Muscle of leg (tissue), 11 donors: ENCODE results near the gene DCDC2. TPM values are rescaled to one million over a fixed set of nuclear protein-coding genes. Genes with fewer than 3 reads are reported as not detected.
A peak's percentile ranks its signal among the peaks of the same experiment; 100 is the strongest.
"Not testable (repeated sequence)": the region's sequence is repeated elsewhere in the genome, so short reads cannot be mapped to it uniquely, and the experiment has no call there.

ENCODE experiments used
- DNase-seq: peaks from one replicate; pipeline ENCODE4 v3.0.0; 2013
- H3K27ac ChIP-seq: one replicate; pipeline ENCODE4 v1.5.1; 2013; ENCODE audit warnings: mild to moderate bottlenecking, low read length, control low read depth
- H3K27me3 ChIP-seq: one replicate; pipeline ENCODE4 v1.6.1; 2013; ENCODE audit warnings: low read length; ENCODE audit not compliant: control insufficient read depth, insufficient read depth
- H3K36me3 ChIP-seq: one replicate; pipeline ENCODE4 v1.6.1; 2013; ENCODE audit warnings: low read length; ENCODE audit not compliant: control insufficient read depth, insufficient read depth
- H3K4me1 ChIP-seq: one replicate; pipeline ENCODE4 v1.6.1; 2013; ENCODE audit warnings: low read length; ENCODE audit not compliant: control insufficient read depth, insufficient read depth
- H3K4me3 ChIP-seq: one replicate; pipeline ENCODE4 v1.5.1; 2013; ENCODE audit warnings: low read length, control low read depth
- H3K9me3 ChIP-seq: replicated peaks from 2 replicates; pipeline ENCODE4 v1.6.1; 2013; ENCODE audit warnings: low read depth, low read length; ENCODE audit not compliant: control insufficient read depth
- WGBS: methylation state at CpG from one replicate; pipeline ENCODE4 v1.1.5; 2013; ENCODE audit warnings: missing lambda C conversion rate; ENCODE audit not compliant: insufficient coverage; 5-methylcytosine and 5-hydroxymethylcytosine counted together
- polyA plus RNA-seq, 8 donors: library from polyadenylated mRNA; unstranded; fragments of 120-200 nt; gene quantifications; one replicate each; pipeline versions ENCODE4 v1.2.1 to v1.2.3, GENCODE V29; 2013; ENCODE audit warnings: inconsistent platforms in 1 of 8, low replicate concordance in 1 of 8; ENCODE audit not compliant: insufficient read length in 8 of 8, insufficient read depth in 1 of 8
- total RNA-seq: library from RNA; stranded (reverse); fragments of 120-200 nt; gene quantifications from one replicate; pipeline ENCODE4 v1.2.4, GENCODE V29; 2013

Gene DCDC2
- total and polyA plus RNA-seq, 9 donors: 0.04 to 0.60 (median 0.17) TPM

DNA sequence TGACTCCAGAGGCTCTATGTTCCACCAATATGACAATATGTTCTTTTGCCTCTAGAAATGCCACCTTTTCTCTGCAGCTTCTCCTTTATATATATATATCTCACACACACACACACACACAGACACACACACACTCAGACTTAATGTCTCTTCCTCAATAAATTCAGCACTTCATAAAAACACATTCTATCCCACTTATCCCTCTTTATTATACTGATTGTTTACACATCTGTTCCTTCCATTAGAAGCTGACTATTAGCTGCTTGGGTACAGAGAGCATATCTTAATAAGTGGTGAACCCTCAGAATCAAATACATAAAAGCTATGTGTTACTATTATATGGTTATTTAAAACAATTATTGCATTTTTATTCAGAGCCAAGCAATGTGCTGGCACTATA, 208.6 kb downstream of the DCDC2 start:
- H3K9me3 ChIP-seq: peaks cover 2% of the 10 kb centered on the region
- no peaks in the 10 kb centered on the region for H3K36me3 ChIP-seq
- no peaks in the 10 kb centered on the region for H3K4me1 ChIP-seq
- peaks cover 2% of the 10 kb centered on the region for H3K27me3 ChIP-seq
- no peak for DNase-seq
- no peak overlapping the region for H3K27ac ChIP-seq
- H3K4me3 ChIP-seq: no peak overlapping the region

DNA sequence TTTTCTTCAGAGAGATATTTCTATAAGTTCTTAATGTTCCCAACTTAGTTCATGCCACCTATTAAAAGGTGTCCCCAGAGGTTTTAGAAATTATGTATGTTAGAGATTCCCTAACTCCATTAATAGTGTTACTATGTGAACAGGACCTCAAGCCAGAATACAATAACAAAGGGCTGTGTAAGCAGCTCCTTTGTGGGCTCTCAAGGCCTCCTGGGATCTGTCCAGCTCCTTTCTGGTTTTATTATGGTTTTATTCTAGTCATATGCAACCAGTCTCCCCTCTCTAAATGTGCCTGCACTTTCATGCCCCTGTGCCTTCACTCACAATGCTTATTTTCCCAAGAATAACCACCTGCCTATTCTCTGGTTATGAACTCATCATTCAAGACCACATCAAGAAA, 209.2 kb downstream of the DCDC2 start:
- H3K4me1 ChIP-seq: no peaks in the 10 kb centered on the region
- no peak overlapping the region for H3K4me3 ChIP-seq

DNA sequence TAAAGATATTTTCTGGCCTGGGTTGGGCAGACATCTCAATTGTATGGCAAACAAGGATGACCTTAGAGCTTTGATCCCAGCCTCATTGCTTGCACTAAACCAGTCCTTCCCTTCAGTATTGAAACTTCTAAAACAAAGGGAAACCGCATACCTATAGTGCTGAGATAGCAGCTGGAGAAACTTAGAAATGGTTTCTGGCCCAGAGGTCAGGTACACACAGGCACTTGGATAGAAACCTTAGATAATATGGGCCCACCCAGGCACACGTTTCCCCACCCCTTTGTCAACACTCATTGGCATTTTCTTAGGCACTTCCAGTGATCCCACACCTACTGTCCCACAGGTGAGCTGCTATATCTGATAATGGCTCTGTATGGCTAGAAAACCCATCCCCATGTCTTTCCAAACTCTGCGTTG, 209.7 kb downstream of the DCDC2 start:
- no peak overlapping the region for H3K27ac ChIP-seq
- peaks cover 2% of the 10 kb centered on the region for H3K27me3 ChIP-seq
- no CpG with 5 or more reads among the region's 3 CpGs for WGBS

More for the DNA sequence above, 209.2 kb downstream of the DCDC2 start:
- peaks cover 2% of the 10 kb centered on the region for H3K9me3 ChIP-seq
- no peak overlapping the region for H3K27ac ChIP-seq
- no peaks in the 10 kb centered on the region for H3K36me3 ChIP-seq
- DNase-seq: no peak
- peaks cover 2% of the 10 kb centered on the region for H3K27me3 ChIP-seq

DNA sequence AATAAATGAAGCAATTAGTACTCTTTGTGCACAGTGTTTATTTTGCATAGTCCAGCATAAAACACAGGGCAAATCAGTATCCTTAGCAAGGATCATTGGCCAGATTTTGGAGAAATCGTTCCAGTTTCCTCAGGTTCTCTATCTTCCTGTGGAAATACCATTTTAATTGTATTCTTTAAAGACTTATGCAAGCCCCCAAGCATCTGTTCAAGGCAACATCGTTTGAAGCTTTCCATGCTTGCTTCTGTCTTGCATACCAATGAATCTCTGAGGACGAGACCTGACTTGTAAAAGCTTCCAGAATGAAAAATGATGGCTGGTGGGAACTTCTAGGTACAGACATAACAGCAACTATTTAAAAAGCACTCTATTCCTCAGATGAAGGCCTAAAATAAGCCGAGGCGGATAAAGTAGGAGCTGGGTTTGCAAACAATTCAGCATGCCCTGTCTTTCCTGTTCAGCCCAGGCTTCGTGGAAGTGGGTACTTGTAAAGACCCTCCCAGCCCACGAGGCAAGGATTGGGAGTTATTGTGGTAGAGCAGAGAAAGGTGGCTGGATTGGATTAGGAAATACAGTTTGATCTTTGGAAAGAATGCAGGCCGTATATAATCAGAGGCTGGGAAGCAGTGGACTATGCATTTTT, 210.2 kb downstream of the DCDC2 start:
- Histone ChIP-seq H3K9me3 (peaks cover 2% of the 10 kb centered on the region), H3K4me1 (no peaks in the 10 kb centered on the region), H3K27ac (no peak overlapping the region), H3K4me3 (no peak overlapping the region), H3K36me3 (no peaks in the 10 kb centered on the region), H3K27me3 (peaks cover 2% of the 10 kb centered on the region)
- no peak for DNase-seq
- 60% methylated on average over 6 of the region's 8 CpGs for WGBS

More for the DNA sequence above, 209.7 kb downstream of the DCDC2 start:
- H3K4me3 ChIP-seq: no peak overlapping the region
- no peaks in the 10 kb centered on the region for H3K4me1 ChIP-seq
- H3K36me3 ChIP-seq: no peaks in the 10 kb centered on the region
- no peak for DNase-seq
- H3K9me3 ChIP-seq: peaks cover 2% of the 10 kb centered on the region

DNA sequence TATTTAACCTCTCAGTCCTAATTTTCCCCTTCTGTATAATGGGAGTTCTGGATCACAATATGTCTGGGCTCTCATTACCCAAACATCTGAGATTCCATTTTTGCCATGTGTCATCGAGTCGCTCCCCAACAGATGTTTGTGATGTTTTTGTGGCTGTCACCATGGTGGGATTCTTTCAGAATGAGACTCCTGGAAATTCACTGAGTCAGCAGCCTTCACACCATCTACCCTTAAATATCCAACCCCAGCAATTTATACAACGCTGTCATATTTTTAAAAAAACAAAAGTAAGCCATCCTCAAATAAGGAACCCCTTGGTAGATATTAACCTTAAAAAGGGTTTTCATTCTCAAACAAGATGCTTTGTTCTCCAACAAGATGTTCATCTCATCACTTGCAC, 211.0 kb downstream of the DCDC2 start:
- H3K4me1 ChIP-seq: no peaks in the 10 kb centered on the region
- no peaks in the 10 kb centered on the region for H3K36me3 ChIP-seq
- peaks cover 2% of the 10 kb centered on the region for H3K27me3 ChIP-seq
- H3K9me3 ChIP-seq: no peaks in the 10 kb centered on the region
- H3K4me3 ChIP-seq: no peak overlapping the region
- no CpG with 5 or more reads among the region's 3 CpGs for WGBS
- no peak for DNase-seq
- no peak overlapping the region for H3K27ac ChIP-seq

DNA sequence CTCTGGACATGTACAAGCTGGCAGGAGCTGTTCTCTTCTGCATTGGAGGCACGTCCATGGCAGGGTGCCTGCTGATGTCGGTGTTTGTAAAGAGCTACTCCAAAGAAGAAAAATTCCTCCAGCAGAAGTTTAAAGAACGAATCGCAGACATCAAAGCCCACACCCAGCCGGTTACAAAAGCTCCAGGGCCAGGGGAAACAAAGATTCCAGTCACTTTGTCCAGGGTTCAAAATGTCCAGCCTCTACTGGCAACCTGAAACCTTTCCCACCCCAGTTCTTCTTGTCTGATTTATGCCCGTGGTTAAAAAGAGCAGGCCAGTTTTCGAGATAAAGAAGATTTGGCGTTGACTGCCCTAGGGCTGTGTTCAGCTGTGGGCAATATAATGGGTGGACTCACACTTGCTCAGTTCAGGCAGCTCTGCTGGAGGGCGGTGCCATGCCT, 212.1 kb downstream of the DCDC2 start:
- H3K27me3 ChIP-seq: peaks cover 2% of the 10 kb centered on the region
- no peaks in the 10 kb centered on the region for H3K36me3 ChIP-seq
- no peak overlapping the region for H3K27ac ChIP-seq
- no peak for DNase-seq
- H3K4me3 ChIP-seq: no peak overlapping the region
- peaks cover 10% of the 10 kb centered on the region for H3K4me1 ChIP-seq
- H3K9me3 ChIP-seq: no peaks in the 10 kb centered on the region
- 70% methylated on average over 6 of the region's 9 CpGs for WGBS

DNA sequence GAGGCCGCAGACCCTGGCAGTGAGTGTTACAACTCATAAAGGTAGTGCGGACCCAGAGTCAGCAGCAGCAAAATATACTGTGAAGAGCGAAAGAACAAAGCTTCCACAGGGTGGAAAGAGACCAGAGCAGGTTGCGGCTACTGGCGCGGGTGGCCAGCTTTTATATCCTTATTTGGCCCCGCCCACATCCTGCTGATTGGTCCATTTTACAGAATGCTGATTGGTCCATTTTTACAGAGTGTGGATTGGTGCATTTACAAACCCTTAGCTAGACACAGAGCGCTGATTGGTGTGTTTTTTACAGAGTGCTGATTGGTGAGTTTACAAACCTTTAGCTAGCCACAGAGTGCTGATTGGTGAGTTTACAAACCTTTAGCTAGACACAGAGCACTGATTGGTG, 215.1 kb downstream of the DCDC2 start:
- peaks cover 16% of the 10 kb centered on the region for H3K4me1 ChIP-seq
- not testable (repeated sequence) for H3K4me3 ChIP-seq, H3K9me3 ChIP-seq, H3K27me3 ChIP-seq, H3K36me3 ChIP-seq, H3K27ac ChIP-seq, DNase-seq
- 99% methylated on average over 8 of the region's 8 CpGs for WGBS

DNA sequence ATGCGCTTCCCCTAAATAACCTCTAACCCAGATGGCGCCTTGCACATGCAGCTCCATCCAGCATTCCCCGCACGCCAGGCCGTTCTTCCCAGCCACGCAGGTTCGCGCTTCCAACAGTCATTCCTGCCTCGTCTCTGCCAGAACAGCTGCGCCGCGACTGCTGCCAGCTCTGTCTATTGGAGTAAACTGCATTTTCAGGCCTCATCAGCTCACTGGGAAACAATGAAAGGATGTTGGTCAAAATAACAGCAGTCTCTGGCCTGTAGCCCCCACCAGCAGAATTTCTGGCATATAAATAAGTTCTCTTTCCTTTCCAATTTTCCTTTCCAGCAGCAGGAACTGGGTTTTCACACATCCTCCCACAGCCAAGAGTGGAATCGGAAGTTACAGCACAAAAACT, 217.3 kb downstream of the DCDC2 start:
- no peak overlapping the region for H3K4me3 ChIP-seq
- peak overlapping the region; percentile 63 for H3K27ac ChIP-seq
- no peaks in the 10 kb centered on the region for H3K9me3 ChIP-seq
- peaks cover 2% of the 10 kb centered on the region for H3K27me3 ChIP-seq
- H3K36me3 ChIP-seq: no peaks in the 10 kb centered on the region
- DNase-seq: peak; percentile 98
- peaks cover 16% of the 10 kb centered on the region for H3K4me1 ChIP-seq
- 6% methylated on average over 9 of the region's 13 CpGs for WGBS

DNA sequence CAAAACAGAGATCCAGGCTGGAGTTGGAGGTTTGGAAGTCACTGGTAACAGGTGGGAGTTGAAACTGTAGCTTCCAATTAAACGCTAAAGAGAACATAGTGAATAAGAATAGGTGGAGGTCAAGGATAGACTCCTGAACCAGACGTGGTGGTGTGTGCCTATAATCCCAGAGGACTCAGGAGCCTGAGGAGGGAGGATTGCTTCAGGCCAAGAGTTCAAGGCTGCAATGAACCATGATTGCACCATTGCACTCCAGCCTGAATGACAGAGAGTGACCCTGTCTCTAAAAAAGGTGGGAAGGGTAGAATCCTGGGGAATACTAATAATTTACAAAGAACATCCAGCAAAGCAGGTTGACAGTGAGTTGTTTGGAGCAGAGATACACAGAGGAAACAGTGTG, 218.2 kb downstream of the DCDC2 start:
- peaks cover 16% of the 10 kb centered on the region for H3K4me1 ChIP-seq
- H3K27ac ChIP-seq: no peak overlapping the region
- H3K9me3 ChIP-seq: no peaks in the 10 kb centered on the region
- H3K4me3 ChIP-seq: no peak overlapping the region
- no peaks in the 10 kb centered on the region for H3K36me3 ChIP-seq
- no peaks in the 10 kb centered on the region for H3K27me3 ChIP-seq
- WGBS: 65% methylated on average over 2 of the region's 2 CpGs
- DNase-seq: no peak

DNA sequence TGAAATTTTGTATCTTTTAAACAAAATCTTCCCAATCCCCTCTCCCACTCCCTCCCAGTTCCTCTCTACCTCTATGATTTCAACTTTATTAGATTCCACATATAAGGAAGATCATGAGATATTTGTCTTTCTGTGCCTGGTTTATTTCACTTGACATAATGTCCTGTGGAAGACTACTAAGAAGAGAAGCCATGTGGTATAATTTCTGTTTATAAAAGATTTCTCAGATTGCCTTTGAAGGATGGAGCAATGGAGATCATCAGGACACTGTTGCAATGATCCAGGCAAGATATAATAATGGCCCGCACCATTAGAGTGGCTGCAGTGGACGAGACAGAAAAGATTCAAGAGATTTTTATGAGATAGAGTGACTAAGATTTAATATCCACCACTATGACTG, 218.8 kb downstream of the DCDC2 start:
- no peaks in the 10 kb centered on the region for H3K27me3 ChIP-seq
- H3K36me3 ChIP-seq: no peaks in the 10 kb centered on the region
- no peak for DNase-seq
- no peak overlapping the region for H3K27ac ChIP-seq
- H3K9me3 ChIP-seq: no peaks in the 10 kb centered on the region
- H3K4me3 ChIP-seq: no peak overlapping the region
- peaks cover 16% of the 10 kb centered on the region for H3K4me1 ChIP-seq
- WGBS: no CpG with 5 or more reads among the region's 2 CpGs

DNA sequence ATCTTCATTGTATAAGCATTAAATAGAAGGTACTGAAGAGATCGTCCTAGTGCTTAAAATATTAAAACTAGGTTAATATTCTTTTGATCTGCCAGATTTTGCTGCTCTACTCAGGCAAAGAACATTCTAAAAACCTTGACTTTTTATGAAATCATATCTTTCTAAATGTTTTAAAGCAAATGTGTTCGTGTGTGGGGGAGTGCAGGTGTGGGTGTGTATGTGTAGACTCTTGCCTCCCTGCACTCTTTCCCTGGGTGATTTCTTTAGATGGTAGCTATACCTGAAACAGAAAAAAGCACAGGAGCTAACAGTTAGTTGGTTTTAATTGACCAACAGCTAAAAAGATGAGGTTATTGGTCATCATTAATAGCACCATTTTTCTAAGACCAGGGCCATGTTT, 226.1 kb downstream of the DCDC2 start:
- no peaks in the 10 kb centered on the region for H3K9me3 ChIP-seq
- WGBS: no CpG with 5 or more reads among the region's 2 CpGs
- no peak overlapping the region for H3K4me3 ChIP-seq
- H3K27me3 ChIP-seq: no peaks in the 10 kb centered on the region
- DNase-seq: no peak
- no peaks in the 10 kb centered on the region for H3K4me1 ChIP-seq
- H3K36me3 ChIP-seq: no peaks in the 10 kb centered on the region
- H3K27ac ChIP-seq: no peak overlapping the region
